GM19372 (cell line): ENCODE results near the gene ERFE.

ENCODE experiments used
- ATAC-seq: cut with Tn5 transposase; IDR thresholded peaks from one replicate; pipeline ENCODE4 v1.9.1; 2021; ENCODE audit warnings: mild to moderate bottlenecking, low read depth, moderate library complexity; ENCODE audit not compliant: unreplicated experiment

ERFE gene

DNA sequence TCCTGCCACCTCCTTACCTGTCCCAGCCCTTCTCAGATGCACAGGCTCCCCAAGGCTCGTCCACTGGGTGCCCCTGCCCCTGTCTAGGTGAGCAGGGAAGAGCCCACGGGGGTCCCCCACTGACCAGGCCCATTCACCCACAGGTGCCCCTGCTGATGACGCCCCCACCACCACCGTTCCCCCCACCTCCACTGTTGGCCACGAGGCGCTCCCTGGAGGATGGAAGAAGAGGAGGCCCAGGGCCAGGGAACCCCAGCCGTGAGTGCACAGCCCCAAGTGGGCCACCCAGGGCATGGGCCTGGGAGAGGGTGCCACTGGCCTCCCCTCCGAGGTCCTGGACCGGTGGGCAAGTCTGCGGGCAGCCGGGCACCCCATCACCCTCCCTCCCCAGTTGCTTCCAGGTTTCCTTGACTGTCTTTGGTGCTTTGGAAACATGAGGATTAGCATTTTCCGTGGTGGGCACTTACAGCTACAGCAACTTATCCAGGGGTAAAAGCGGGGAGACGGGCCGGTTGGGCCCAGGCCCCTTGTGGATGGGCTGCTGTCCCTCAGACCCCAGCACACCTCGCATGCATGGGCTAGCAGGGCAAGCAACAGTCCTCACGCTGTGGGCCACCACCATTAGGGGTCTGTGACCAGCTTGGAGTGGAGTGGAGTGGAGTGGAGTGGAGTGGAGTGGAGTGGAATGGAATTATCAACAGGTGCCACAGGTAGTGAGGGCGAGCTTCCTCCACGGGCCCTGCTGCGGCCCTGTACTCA is 33.5 kb upstream of the ERFE start:
- no peak for ATAC-seq

DNA sequence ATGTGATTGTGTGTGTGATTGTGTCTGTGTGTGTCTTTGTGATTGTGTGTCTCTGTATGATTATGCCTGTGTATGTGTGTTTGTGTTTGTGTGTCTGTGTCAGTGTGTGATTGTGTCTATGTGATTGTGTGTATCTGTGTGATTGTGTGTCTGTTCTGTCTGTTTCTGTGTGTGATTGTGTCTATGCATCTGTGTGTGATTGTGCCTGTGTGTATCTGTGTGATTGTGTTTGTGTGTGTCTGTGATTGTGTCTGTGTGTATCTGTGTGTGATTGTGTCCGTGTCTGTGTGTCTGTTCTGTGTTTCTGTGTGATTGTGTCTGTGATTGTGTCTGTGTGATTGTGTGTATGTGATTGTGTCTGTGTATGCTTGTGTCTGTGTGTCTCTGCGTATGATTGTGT is 32.4 kb upstream of the ERFE start:
- no peak for ATAC-seq

DNA sequence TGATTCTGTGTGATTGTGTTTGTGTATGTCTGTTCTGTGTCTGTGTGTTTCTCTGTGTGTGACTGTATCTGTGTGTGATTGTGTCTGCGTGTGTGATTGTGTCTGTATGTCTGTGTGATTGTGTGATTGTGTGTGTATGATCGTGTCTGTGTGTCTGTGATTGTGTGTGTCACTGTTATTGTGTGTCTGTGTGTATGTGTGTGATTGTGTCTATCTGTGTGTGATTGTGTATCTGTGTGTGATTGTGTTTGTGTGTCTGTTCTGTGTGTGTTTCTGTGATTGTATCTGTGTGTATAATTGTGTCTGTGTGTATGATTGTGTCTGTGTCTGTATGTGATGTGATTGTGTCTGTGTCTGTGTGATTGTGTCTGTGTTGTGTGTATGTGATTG is 32.0 kb upstream of the ERFE start:
- no peak for ATAC-seq

DNA sequence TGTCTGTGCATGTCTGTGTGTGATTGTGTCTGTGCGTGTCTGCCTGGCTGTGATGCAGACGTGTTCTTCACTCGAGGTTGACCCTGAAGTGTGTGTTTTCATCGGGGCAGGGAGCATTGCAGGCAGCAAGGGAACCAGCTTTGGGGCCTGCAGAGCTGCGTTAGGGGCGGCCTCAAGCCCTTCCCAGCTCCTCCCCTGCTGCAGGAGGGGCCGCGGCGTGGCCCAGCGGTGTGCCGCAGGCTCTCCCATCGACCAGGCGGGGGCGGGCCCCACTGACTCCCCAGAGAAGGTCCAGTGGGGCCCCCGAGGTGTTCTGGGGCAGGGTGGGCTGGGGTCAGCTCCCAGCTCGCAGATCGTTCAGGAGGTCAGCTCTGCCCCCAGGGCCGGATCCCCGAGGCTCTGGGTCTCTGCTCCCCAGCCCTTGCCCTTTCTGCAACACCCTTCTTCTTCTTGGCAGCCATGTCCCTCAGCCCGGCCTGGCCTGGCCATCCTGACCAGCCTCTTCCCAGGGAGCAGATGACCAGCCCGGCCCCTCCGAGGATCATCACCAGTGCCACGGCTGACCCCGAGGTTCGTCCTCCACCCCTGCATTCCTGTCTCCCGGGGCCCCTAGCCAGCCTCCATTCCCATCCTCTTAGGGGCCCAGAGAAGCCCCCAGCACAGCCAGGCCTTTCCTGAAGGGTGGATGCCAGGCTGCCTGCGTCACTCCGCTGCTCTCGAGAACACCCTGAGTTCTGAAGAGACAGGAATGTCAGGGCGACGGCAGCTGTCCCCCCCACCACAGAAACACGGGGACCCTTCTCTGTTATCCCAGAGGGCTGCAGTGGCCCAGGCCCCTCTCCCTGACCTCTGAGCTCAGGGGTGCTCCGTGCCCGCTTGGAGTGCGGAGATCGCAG is 31.4 kb upstream of the ERFE start:
- ATAC-seq, result no peak

DNA sequence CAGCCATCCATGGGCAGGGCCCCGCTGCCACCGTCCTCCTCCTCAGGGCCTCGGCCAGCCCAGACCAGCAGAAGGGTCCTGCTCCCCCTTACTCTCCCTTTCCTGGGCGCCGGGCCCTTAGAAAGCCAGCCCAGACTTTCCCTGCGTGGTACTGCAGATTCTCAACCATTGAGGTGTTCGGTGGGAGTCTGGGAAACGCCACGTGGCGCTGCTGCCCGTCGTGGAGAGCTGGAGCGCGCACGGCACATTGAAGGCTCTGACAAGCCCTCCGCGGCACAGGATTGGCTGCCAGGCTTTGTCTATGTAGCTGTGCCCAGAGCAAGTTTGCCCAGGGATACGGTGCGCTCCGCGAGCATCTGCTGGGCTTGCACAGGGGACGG is 30.7 kb upstream of the ERFE start:
- no peak for ATAC-seq

DNA sequence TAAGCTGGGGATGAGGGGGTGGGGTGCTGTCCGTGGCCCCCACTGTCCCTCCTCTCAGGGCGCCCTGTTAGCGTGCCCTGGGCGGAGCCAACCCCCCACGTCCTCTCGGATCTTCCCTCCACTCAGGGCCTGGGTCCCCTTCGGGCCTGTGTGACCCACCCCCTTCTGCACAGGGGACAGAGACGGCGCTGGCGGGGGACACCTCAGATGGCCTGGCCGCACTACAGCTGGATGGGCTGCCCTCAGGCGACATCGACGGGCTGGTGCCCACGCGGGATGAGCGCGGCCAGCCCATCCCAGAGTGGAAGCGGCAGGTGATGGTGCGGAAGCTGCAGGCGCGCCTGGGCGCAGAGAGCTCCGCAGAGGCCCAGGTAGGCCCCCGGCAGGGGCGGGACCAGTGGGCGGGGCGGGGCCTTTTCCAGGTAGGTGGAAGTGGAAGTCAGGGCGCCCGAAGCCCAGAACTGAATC is 30.2 kb upstream of the ERFE start:
- no peak for ATAC-seq

DNA sequence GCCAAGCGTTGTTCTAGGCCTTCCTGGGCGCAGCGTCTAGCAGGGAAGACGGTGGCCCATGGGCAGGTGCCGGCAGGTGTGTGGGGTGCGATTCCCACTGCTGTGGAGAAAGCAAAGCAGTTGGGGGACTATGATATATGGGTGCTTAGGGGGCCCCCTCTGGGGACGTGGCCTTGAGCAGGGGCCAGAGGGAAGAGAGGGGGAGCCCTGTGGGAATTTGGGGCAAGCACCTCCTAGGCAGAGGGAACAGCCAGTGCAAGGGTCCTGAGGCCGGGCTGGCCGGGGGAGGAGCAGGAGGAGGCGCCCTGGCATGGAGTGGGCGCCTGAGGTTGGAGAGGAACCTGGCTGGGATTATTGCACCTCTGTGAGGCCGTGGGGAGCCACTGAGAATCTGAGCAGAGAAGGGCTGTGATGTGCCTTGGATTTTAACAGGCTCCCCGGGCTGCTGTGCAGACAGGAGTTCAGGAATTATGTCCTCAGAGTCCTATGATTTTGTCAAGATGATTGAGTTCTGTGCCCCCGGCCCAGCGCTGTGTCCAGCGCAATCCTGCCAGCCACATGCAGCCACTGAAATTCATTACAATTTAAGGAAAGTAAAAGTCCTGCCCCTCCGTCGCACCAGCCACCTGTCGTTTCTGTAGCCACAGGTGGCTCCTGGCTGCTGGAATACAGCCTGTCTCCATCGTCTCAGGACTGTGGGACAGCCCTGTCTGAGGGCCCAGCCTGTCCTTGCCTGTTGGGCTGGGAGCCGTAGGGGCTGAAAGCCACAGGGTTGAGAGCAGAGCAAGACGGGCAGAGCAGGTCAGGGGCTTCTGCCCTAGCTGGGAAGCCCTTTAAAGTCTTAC is 29.4 kb upstream of the ERFE start:
- no peak for ATAC-seq

DNA sequence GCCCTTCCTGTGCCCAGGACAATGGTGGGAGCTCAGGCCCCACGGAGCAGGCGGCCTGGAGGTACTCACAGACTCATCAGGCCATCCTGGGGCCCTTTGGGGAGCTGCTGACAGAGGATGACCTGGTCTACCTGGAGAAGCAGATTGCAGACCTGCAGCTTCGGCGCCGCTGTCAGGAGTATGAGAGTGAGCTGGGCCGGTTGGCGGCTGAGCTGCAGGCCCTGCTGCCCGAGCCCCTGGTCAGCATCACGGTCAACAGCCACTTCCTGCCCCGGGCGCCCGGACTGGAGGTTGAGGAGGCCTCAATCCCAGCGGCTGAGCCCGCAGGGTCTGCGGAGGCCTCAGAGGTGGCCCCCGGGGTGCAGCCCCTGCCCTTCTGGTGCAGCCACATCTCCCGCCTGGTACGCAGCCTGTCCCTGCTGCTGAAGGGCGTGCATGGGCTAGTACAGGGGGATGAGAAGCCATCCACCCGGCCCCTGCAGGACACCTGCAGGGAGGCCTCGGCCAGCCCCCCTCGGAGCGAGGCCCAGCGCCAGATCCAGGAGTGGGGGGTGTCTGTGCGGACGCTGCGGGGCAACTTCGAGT is 28.6 kb upstream of the ERFE start:
- no peak for ATAC-seq

DNA sequence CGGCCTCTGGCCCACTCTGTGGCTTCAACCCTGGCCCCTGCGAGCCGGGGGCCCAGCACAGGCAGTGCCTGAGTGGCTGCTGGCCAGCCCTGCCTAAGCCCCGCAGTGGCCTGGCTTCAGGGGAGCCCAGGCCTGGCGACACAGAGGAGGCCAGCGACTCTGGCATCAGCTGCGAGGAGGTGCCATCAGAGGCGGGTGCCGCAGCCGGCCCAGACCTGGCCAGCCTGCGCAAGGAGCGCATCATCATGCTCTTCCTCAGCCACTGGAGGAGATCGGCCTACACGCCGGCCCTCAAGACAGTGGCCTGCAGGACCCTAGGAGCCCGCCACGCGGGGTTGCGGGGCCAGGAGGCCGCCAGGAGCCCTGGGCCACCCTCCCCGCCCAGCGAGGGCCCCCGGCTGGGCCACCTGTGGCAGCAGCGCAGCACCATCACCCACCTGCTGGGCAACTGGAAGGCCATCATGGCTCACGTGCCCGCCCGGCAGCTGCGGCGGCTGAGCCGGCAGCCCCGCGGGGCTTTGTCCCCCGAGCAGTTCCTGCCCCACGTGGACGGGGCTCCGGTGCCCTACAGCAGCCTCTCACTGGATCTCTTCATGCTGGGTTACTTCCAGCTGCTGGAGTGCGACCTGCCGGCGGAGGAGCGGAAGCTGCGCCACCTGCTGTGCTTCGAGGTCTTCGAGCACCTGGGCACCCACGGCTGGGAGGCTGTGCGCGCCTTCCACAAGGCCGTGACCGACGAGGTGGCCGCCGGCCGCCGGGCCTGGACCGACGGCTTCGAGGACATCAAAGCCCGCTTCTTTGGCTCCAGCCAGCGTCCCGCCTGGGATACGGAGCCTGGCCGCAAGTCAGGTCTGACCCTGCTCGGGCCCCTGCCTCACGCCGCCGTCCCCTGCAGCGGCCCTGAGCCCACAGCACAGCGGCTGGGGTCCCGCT is 27.8 kb upstream of the ERFE start:
- ATAC-seq, result no peak

DNA sequence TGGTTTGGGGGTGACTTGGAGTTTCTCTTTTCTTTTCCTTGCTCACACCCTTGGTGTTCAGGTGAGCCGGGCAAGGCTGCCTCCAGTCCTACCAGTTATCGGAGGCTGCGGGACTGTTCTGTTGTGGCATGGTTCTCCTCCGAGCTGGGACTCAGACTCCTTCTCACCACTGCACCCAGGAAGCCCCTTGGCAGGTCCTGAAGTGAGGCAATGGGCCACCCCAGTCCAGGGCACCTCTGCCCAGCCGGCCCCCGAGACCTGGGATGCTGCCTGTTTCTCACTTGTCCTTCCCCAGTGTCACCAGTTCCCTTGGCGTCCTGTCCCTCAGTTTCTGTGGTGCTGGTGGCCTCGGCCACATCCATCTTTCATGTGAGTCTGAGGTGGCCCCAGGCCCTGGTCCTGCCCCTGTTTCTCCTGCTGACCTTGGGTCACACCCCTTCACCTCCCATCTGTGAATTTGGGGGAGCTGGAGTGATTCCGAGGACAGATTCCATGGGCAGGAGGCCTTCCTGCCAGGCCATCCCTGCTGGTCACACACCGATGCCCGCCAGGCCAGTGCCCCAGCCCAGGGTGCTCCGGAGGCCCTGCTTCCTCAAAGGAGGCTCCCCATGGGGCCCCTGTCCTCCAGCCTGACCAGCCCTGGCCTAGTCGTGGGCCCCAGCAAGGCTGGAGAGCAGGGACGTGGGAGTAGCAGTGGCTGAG is 26.9 kb upstream of the ERFE start:
- ATAC-seq, result no peak

DNA sequence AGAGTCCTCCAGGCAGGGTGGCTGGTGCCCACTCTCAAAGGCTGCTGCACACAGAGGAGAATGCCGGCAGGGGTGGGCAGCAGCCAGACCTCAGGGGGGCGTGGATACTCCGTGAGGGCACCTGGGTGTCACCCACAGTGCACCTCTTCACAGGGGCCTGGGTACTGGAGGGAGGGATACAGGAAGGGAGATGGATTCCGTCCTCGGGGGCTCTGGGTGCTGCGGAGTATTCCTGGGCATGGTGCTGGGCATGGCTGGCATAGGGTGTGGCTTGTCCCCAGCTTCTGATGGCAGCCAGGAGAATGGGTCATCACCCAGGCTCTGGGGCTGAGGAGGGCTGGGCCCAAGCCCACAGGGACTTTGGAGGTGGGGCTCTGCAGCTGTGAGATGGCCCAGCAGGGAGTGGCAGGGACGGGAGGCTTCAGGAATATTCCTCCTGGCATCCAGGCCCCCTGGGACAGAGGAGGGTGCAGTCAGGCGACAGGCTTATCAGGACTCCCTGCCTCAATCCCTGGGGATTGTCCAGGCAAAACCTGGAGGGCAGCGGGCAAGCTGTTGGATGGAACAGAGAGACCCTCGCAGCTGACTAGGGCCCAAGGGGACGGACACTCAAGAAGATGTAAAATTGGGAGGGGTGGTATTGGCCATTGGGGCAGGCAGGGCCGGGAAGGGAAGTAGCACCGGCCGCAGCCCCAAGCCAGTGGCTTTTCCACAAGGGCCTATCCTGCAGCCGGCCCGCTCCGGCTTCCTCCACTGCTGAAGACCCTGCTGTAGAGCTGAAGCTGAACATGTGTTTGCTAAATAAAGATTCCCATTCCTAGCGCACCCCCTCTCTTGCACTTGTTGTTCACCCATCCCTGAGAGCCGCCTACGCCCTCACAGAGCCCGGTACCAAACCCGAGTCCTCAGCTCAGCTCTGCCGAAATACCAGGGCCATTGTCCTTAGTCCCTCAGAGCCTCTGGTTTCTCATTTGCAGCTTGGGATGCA is 26.0 kb upstream of the ERFE start:
- ATAC-seq, result no peak

DNA sequence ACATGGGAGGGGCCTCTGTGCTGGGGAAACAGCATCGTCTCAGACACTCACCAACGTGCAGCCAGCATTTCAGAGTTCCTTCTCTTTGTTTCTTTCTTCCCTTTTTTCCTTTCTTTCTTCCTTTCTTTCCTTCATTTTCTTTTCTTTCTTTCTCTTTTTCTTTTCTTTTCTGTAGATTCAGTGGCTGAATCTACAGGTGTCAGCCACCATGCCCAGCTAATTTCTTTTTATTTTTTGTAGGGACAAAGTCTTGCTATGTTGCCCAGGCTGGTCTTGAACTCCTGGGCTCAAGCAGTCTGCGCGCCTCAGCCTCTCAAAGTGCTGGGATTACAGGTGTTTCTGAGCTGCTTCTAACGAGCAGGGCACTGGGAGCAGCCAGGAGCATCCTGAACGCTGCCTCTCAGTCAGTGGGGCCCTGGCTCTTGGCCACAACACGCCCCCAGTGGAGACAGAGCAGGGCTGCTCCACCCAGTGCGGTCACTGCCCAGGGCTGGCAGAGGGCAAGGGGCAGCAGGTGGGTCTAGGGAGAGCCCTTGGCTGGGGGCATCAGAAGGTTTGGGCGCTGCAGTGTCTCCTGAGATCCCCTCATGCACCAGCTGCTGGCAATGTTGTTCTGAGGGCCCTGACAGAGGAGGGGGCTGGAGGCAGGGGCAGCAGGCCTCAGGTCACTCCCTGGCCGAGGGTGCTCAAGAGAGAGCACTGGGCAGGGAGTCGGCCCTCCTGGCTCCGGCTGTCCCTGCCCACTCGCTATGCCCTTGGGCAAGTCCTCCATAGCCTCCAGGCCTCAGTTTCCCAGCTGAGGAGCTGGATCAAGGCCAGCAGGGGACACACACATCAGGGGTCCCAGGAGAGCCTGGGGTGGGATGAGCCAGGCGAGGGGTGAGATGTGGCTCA is 25.0 kb upstream of the ERFE start:
- no peak for ATAC-seq

DNA sequence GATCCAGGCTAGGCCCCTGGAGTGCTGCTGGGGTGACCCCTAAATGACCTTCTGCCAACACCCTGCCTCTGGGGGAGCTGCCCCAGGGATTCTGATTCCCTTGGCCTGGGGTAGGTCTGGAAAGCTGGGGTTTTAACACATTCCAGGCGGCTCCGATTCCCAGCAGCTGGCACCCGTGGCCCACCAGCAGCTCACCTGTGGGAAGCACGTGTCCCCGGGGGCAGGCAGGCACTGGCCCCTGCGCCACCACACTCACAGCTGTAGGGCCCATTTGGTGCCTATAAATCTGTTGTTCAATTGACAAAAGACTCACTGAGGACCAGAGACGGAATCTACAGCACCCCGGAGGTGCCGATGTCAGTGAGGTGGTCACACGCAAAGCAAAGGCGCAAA is 24.4 kb upstream of the ERFE start:
- ATAC-seq, result no peak

DNA sequence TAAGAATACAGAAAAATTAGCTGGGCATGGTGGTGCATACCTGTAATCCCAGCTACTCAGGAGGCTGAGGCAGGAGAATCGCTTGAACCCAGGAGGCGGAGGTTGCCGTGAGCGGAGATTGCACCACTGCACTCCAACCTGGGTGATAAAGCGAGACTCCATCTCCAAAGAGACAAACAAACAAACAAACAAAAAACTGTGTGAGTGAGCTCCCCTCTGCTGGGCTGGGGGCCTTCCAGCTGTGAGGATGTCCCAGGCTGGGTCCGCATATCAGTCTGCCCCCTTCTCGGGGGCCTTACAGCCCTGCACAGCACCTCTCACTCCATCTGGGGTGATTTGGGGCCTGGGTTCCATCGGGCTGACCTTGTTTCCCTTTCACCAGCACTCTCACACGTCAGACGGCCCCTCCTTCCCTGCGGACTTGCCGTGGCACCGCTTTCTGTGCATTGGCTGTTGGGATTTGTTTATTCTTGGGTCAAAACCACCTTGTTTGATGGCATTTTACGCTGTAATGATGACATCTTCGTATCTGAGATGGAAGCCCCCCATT is 23.1 kb upstream of the ERFE start:
- ATAC-seq, result no peak

DNA sequence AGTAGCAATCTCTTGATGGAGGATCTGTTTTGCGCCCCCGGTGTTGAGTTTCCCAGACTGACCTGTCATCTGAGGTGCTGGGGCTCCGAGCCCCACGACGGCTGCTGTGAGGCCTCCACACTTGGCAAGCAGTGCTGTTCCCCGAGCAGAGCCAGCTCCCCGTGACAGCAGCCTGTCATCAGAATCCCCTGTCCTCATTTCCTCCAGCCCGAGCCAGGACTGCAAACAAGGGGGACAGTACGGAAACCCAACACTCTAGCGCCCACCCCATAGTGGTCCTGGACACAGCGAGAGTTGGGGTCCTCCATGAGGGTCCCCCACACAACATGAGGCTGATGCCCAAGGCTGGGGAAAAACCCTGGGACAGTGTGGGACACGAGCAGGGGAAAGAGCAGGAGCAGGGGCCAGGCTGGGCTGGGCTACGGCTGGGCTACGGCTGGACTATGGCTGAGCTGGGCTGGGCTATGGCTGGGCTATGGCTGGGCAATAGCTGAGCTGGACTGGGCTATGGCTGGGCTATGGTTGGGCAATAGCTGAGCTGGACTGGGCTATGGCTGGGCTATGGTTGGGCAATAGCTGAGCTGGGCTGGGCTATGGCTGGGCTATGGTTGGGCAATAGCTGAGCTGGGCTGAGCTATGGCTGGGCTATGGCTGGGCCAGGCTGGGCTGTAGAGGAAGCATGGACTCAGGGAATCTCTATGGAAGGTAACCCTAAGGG is 21.8 kb upstream of the ERFE start:
- ATAC-seq, result no peak

DNA sequence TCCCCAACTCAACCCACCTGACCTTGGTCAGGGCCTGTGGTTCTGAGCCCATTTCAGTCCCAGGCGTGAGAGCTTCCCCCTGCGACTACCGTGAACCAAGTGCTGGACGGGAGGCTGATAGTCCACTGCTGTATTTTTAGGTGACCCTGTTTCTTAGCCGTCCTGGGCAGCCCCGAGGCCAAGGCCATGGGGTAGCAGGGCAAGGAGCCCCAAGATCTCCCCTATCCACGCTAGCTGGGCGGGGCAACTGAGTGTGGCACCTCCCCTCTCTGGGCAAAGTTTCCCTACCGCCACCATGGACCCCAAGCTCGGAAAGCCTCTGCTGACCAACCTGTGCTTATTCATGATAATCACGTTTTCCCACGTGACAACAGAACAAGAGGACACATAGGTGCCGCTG is 20.9 kb upstream of the ERFE start:
- ATAC-seq, result no peak
